ENCODE results near the gene CDHR2.

CDHR2 gene

GRCh38 chr5:176581361-176581760, 32.2 kb downstream of the CDHR2 start (continued):
- TF ChIP-seq ZFP30 (CRISPR knock-in tag; IDR thresholded peaks at IDR 0.05) (no peak), TCF4 (CRISPR knock-in tag; IDR thresholded peaks at IDR 0.05; ENCODE audit: borderline replicate concordance) (no peak), ISL1 (CRISPR knock-in tag; IDR thresholded peaks at IDR 0.05) (no peak), CSDC2 (CRISPR knock-in tag; IDR thresholded peaks at IDR 0.05) (no peak)

GRCh38 chr5:176583076-176583475, 33.9 kb downstream of the CDHR2 start:
- no peak for TF ChIP-seq GLIS3 (CRISPR knock-in tag; IDR thresholded peaks at IDR 0.05)
- no peak for TF ChIP-seq TOX (CRISPR knock-in tag; IDR thresholded peaks at IDR 0.05; ENCODE audit: borderline replicate concordance)
- TF ChIP-seq PATZ1 (CRISPR knock-in tag; IDR thresholded peaks at IDR 0.05; ENCODE audit: borderline replicate concordance), result no peak
- TF ChIP-seq CSDC2 (CRISPR knock-in tag; IDR thresholded peaks at IDR 0.05), result no peak
- no peak for TF ChIP-seq ISL1 (CRISPR knock-in tag; IDR thresholded peaks at IDR 0.05)
- no peak for TF ChIP-seq ARNTL (CRISPR knock-in tag; IDR thresholded peaks at IDR 0.05; ENCODE audit: borderline replicate concordance, low read depth)
- no peak for TF ChIP-seq CSRNP3 (CRISPR knock-in tag; IDR thresholded peaks at IDR 0.05)
- no peak for TF ChIP-seq ZNF565 (CRISPR knock-in tag; conservative IDR thresholded peaks at IDR 0.05; ENCODE audit: low read depth)
- TF ChIP-seq TCF4 (CRISPR knock-in tag; IDR thresholded peaks at IDR 0.05; ENCODE audit: borderline replicate concordance), result no peak
- TF ChIP-seq, protein P1, sequence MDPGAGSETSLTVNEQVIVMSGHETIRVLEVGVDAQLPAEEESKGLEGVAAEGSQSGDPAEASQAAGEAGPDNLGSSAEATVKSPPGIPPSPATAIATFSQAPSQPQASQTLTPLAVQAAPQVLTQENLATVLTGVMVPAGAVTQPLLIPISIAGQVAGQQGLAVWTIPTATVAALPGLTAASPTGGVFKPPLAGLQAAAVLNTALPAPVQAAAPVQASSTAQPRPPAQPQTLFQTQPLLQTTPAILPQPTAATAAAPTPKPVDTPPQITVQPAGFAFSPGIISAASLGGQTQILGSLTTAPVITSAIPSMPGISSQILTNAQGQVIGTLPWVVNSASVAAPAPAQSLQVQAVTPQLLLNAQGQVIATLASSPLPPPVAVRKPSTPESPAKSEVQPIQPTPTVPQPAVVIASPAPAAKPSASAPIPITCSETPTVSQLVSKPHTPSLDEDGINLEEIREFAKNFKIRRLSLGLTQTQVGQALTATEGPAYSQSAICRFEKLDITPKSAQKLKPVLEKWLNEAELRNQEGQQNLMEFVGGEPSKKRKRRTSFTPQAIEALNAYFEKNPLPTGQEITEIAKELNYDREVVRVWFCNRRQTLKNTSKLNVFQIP (CRISPR knock-in tag; IDR thresholded peaks at IDR 0.05; ENCODE audit: borderline replicate concordance, low read depth), result no peak
- TF ChIP-seq, protein P2, sequence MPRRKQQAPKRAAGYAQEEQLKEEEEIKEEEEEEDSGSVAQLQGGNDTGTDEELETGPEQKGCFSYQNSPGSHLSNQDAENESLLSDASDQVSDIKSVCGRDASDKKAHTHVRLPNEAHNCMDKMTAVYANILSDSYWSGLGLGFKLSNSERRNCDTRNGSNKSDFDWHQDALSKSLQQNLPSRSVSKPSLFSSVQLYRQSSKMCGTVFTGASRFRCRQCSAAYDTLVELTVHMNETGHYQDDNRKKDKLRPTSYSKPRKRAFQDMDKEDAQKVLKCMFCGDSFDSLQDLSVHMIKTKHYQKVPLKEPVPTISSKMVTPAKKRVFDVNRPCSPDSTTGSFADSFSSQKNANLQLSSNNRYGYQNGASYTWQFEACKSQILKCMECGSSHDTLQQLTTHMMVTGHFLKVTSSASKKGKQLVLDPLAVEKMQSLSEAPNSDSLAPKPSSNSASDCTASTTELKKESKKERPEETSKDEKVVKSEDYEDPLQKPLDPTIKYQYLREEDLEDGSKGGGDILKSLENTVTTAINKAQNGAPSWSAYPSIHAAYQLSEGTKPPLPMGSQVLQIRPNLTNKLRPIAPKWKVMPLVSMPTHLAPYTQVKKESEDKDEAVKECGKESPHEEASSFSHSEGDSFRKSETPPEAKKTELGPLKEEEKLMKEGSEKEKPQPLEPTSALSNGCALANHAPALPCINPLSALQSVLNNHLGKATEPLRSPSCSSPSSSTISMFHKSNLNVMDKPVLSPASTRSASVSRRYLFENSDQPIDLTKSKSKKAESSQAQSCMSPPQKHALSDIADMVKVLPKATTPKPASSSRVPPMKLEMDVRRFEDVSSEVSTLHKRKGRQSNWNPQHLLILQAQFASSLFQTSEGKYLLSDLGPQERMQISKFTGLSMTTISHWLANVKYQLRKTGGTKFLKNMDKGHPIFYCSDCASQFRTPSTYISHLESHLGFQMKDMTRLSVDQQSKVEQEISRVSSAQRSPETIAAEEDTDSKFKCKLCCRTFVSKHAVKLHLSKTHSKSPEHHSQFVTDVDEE (CRISPR knock-in tag; IDR thresholded peaks at IDR 0.05), result no peak
- TF ChIP-seq BACH2 (CRISPR knock-in tag; IDR thresholded peaks at IDR 0.05; ENCODE audit: borderline replicate concordance), result no peak
- no peak for TF ChIP-seq ZC3H10 (CRISPR knock-in tag; IDR thresholded peaks at IDR 0.05)
- no peak for TF ChIP-seq RARB (CRISPR knock-in tag; IDR thresholded peaks at IDR 0.05)
- TF ChIP-seq ESRRG (CRISPR knock-in tag; IDR thresholded peaks at IDR 0.05), result no peak
- TF ChIP-seq, protein P3, sequence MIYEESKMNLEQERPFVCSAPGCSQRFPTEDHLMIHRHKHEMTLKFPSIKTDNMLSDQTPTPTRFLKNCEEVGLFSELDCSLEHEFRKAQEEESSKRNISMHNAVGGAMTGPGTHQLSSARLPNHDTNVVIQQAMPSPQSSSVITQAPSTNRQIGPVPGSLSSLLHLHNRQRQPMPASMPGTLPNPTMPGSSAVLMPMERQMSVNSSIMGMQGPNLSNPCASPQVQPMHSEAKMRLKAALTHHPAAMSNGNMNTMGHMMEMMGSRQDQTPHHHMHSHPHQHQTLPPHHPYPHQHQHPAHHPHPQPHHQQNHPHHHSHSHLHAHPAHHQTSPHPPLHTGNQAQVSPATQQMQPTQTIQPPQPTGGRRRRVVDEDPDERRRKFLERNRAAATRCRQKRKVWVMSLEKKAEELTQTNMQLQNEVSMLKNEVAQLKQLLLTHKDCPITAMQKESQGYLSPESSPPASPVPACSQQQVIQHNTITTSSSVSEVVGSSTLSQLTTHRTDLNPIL (CRISPR knock-in tag; IDR thresholded peaks at IDR 0.05; ENCODE audit: low read depth), result no peak
- no peak for TF ChIP-seq OSR1 (CRISPR knock-in tag; IDR thresholded peaks at IDR 0.05)
- TF ChIP-seq ZNF70 (CRISPR knock-in tag; IDR thresholded peaks at IDR 0.05), result no peak
- no peak for TF ChIP-seq SNAI2 (CRISPR knock-in tag; IDR thresholded peaks at IDR 0.05)
- TF ChIP-seq ZFP30 (CRISPR knock-in tag; IDR thresholded peaks at IDR 0.05), result no peak
- ATAC-seq, result no peak

- no peak for TF ChIP-seq RARB (CRISPR knock-in tag; IDR thresholded peaks at IDR 0.05)
- TF ChIP-seq PPARA (CRISPR knock-in tag; IDR thresholded peaks at IDR 0.05; ENCODE audit: borderline replicate concordance), result no peak
- no peak for TF ChIP-seq ISL1 (CRISPR knock-in tag; IDR thresholded peaks at IDR 0.05)
- TF ChIP-seq TOX (CRISPR knock-in tag; IDR thresholded peaks at IDR 0.05; ENCODE audit: borderline replicate concordance), result no peak
- no peak for TF ChIP-seq ZFP30 (CRISPR knock-in tag; IDR thresholded peaks at IDR 0.05)
- TF ChIP-seq PATZ1 (CRISPR knock-in tag; IDR thresholded peaks at IDR 0.05; ENCODE audit: borderline replicate concordance), result no peak
- no peak for ATAC-seq
Observed at GRCh38 chr5:176587398-176587797, 38.3 kb downstream of the CDHR2 start.
